Measurements from ENCODE around the gene FLYWCH1. TPM values are rescaled to one million over a fixed set of nuclear protein-coding genes. Genes with fewer than 3 reads are reported as not detected.

The FLYWCH1 gene
- total and polyA plus RNA-seq, 2 of the 8 experiments (the other 6 are each of a cell fraction or from before 2014, with no cell fraction given): 12.4 to 23.5 TPM

- H3K18ac ChIP-seq (ENCODE audit: extremely low read depth, low read length): no peak overlapping the region
- H2BK5ac ChIP-seq (ENCODE audit: low read depth, low read length): no peak overlapping the region; the same call in 1 of the 2 replicates
- CTCF ChIA-PET (ENCODE audit: partially characterized antibody): interaction anchor here (0.7 to 2.8 kb wide), 9 partner anchors 9 to 1021 kb away, joined by 3 to 15 read pairs (median 3); no protein-coding TSS in a partner anchor
- no peaks in the 10 kb centered on the region for H3K27me3 ChIP-seq (replicated peaks in 1 of 4; ENCODE audit: control insufficient read depth in 3 of 4, extremely low read depth in 1 of 4, insufficient read depth in 3 of 4, low read length in 3 of 4)
- DNase-seq (ENCODE audit: low read depth in 1 of 2, low spot score in 2 of 2) (no peak), FAIRE-seq (no peak)
- H2AK5ac ChIP-seq (ENCODE audit: low read depth, low read length): no peak overlapping the region
- H4K20me1 ChIP-seq (replicated peaks in 1 of 2; ENCODE audit: control insufficient read depth in 1 of 2, insufficient read depth in 2 of 2, low read length in 2 of 2): peaks cover 30 to 41% of the 10 kb centered on the region in 2 experiments
- H3K27ac ChIP-seq (ENCODE audit: low read depth, low read length): no peak overlapping the region
- POLR2A ChIA-PET (ENCODE audit: partially characterized antibody): interaction anchor here (0.7 to 25.4 kb wide), 11 partner anchors 8 to 67 kb away, joined by 3 to 455 read pairs (median 4); partner anchors contain the start of genes CLDN6, HCFC1R1, KREMEN2 and PKMYT1
- H3K56ac ChIP-seq (replicated peaks; ENCODE audit: insufficient read length, low read depth, low read length): no peak overlapping the region
- H4K8ac ChIP-seq (ENCODE audit: extremely low read depth, insufficient read depth, low read length): no peak overlapping the region
- peaks cover 0 to 7% of the 10 kb centered on the region in 2 experiments; a peak in 2 of 4 replicates for H3K79me2 ChIP-seq (ENCODE audit: control insufficient read depth in 1 of 2, insufficient read depth in 2 of 2, low read length in 2 of 2)
- no peak overlapping the region for H2BK12ac ChIP-seq (ENCODE audit: low read depth, low read length)
- 93% methylated on average over 12 of the region's 15 CpGs; no CpG with 5 or more reads in 1 of the 2 experiments for WGBS, 2 experiments (ENCODE audit: extremely low coverage in 1 of 2, insufficient coverage in 1 of 2, insufficient read length in 1 of 2, insufficient replicate concordance in 2 of 2, low coverage in 1 of 2, low lambda C conversion rate in 2 of 2, missing lambda C conversion rate in 1 of 2)
- H2BK20ac ChIP-seq (ENCODE audit: low read length): no peak overlapping the region
- H3K23ac ChIP-seq (ENCODE audit: insufficient read length): no peak overlapping the region
- TF ChIP-seq RFX5 (IDR thresholded peaks at IDR 0.05; ENCODE audit: borderline replicate concordance, low read depth, low read length): no peak
- no peak for TF ChIP-seq POU5F1 (IDR thresholded peaks at IDR 0.05; ENCODE audit: low read depth, low read length)
- TF ChIP-seq CHD2 (IDR thresholded peaks at IDR 0.05; ENCODE audit: low read length): no peak
- no peak for TF ChIP-seq HDAC6 (IDR thresholded peaks at IDR 0.05; ENCODE audit: low read depth, low read length)
- TF ChIP-seq, protein P1, sequence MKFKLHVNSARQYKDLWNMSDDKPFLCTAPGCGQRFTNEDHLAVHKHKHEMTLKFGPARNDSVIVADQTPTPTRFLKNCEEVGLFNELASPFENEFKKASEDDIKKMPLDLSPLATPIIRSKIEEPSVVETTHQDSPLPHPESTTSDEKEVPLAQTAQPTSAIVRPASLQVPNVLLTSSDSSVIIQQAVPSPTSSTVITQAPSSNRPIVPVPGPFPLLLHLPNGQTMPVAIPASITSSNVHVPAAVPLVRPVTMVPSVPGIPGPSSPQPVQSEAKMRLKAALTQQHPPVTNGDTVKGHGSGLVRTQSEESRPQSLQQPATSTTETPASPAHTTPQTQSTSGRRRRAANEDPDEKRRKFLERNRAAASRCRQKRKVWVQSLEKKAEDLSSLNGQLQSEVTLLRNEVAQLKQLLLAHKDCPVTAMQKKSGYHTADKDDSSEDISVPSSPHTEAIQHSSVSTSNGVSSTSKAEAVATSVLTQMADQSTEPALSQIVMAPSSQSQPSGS (IDR thresholded peaks at IDR 0.05; ENCODE audit: low read length): no peak
- TF ChIP-seq RBBP5 (IDR thresholded peaks at IDR 0.05; ENCODE audit: borderline replicate concordance, low read depth, low read length): no peak
- H3K9me3 ChIP-seq (ENCODE audit: insufficient read depth in 2 of 2, low read depth in 1 of 2, low read length in 1 of 2): no peaks in the 10 kb centered on the region
- no peak overlapping the region for H2BK120ac ChIP-seq (replicated peaks; ENCODE audit: low read depth, low read length)
- H3K4me2 ChIP-seq (ENCODE audit: insufficient read depth in 1 of 2, low read depth in 2 of 2, low read length in 2 of 2): no peak overlapping the region
- peaks cover 4% of the 10 kb centered on the region; the same call in 1 of the 2 replicates for H3K23me2 ChIP-seq (ENCODE audit: low read depth, low read length)
- H3K79me1 ChIP-seq (ENCODE audit: low read depth, low read length): peaks cover 18% of the 10 kb centered on the region
- H2AFZ ChIP-seq (ENCODE audit: low read length): no peak overlapping the region
- H3K36me3 ChIP-seq (ENCODE audit: control insufficient read depth in 2 of 4, insufficient read depth in 4 of 4, low read length in 3 of 4): peaks cover 20 to 46% (median 33%) of the 10 kb centered on the region in 4 experiments
- no peak overlapping the region for H4K5ac ChIP-seq (ENCODE audit: insufficient read length, low read depth, low read length)
- no peak overlapping the region for H3K4me3 ChIP-seq (ENCODE audit: extremely low read depth in 1 of 4, insufficient read depth in 2 of 4, low read depth in 3 of 4, low read length in 4 of 4)
- H3K4me1 ChIP-seq (replicated peaks in 1 of 4; ENCODE audit: control insufficient read depth in 3 of 4, insufficient read depth in 4 of 4, low read length in 3 of 4): peaks cover 0 to 15% (median 9%) of the 10 kb centered on the region in 4 experiments; a peak in 6 of 7 replicates
- H4K91ac ChIP-seq (replicated peaks; ENCODE audit: insufficient read length, low read length): no peak overlapping the region
- no peak overlapping the region for H3K14ac ChIP-seq (ENCODE audit: insufficient read length)
- no peak overlapping the region for H3K9ac ChIP-seq (replicated peaks in 1 of 4; ENCODE audit: extremely low read depth in 1 of 4, low read depth in 3 of 4, low read length in 3 of 4)
- H2BK15ac ChIP-seq (ENCODE audit: low read length): no peak overlapping the region
- H3K4ac ChIP-seq (replicated peaks; ENCODE audit: insufficient read length, low read depth, low read length): no peak overlapping the region
Observed at GRCh38 chr16:2974319-2975056, 62.8 kb downstream of the FLYWCH1 start.

All from H1 (cell line).